Measurements from ENCODE around the gene C5orf15. TPM values are rescaled to one million over a fixed set of nuclear protein-coding genes. Genes with fewer than 3 reads are reported as not detected.

The C5orf15 gene
- total and polyA plus RNA-seq, 9 of the 15 experiments (the other 6 are each of a cell fraction or from before 2014, with no cell fraction given), result 23.3 to 50.7 (median 35.5) TPM

GRCh38 chr5:133925269-133925668 lies 43.2 kb downstream of the C5orf15 start:
- no peak overlapping the region for H3K27ac ChIP-seq (ENCODE audit: extremely low read depth, low read depth, low read length)
- no peak for FAIRE-seq
- TF ChIP-seq CUX1 (CRISPR knock-in tag; IDR thresholded peaks at IDR 0.05), result no peak
- no peak for TF ChIP-seq HEY1 (CRISPR knock-in tag; IDR thresholded peaks at IDR 0.05; ENCODE audit: borderline replicate concordance)
- TF ChIP-seq BRD4 (IDR thresholded peaks at IDR 0.05), result no peak
- no peak for TF ChIP-seq MAFG (tag; conservative IDR thresholded peaks at IDR 0.05)
- no peak for TF ChIP-seq CREM (IDR thresholded peaks at IDR 0.05; ENCODE audit: low read depth)
- TF ChIP-seq HBP1 (CRISPR knock-in tag; IDR thresholded peaks at IDR 0.05), result no peak
- no peak for TF ChIP-seq ZNF24 (IDR thresholded peaks at IDR 0.05)
- TF ChIP-seq SP1 (CRISPR knock-in tag; IDR thresholded peaks at IDR 0.05), result no peak
- no peak for TF ChIP-seq TRIM28 (IDR thresholded peaks at IDR 0.05)
- no peak for TF ChIP-seq NELFE (IDR thresholded peaks at IDR 0.05; ENCODE audit: insufficient read depth, insufficient read length)
- TF ChIP-seq HDAC1 (IDR thresholded peaks at IDR 0.05), result no peak
- TF ChIP-seq PYGO2 (tag; IDR thresholded peaks at IDR 0.05), result no peak
- TF ChIP-seq SMARCA5 (IDR thresholded peaks at IDR 0.05), result no peak
- TF ChIP-seq HCFC1 (IDR thresholded peaks at IDR 0.05; ENCODE audit: low read depth, low read length), result no peak
- no peak for TF ChIP-seq TEAD4 (IDR thresholded peaks at IDR 0.05; ENCODE audit: low read length)
- no peak for TF ChIP-seq TEAD4 (CRISPR knock-in tag; IDR thresholded peaks at IDR 0.05; ENCODE audit: borderline replicate concordance)

More at GRCh38 chr5:133925269-133925668, 43.2 kb downstream of the C5orf15 start:
- ChIA-PET CTCF (ENCODE audit: low intra/inter-chr PET ratio) (interaction anchor here (0.6 kb wide), 1 partner anchor 11 kb away, joined by 5 read pairs; no protein-coding TSS in a partner anchor), POLR2A (no interaction called here)
- BruUV-seq (replicated peaks), result no TSS peak
- Histone ChIP-seq H2AFZ (ENCODE audit: low read depth, low read length) (0 out of 2 replicates have a peak overlapping the region, but pooled peaks have one; percentile 66), H3K27me3 (ENCODE audit: control insufficient read depth in 2 of 2, insufficient read depth in 2 of 2, low read length in 2 of 2) (no peaks in the 10 kb centered on the region), H4K20me1 (replicated peaks; ENCODE audit: control insufficient read depth, insufficient read depth, low read length) (no peaks in the 10 kb centered on the region), H3K4me3 (no peak overlapping the region), H3K4me1 (replicated peaks in 1 of 2; ENCODE audit: control insufficient read depth in 2 of 2, insufficient read depth in 2 of 2, low read length in 2 of 2) (peaks cover 16 to 20% of the 10 kb centered on the region in 2 experiments), H3K79me2 (ENCODE audit: control insufficient read depth, insufficient read depth, low read length) (no peaks in the 10 kb centered on the region), H3K9me1 (ENCODE audit: control insufficient read depth, insufficient read depth, low read length) (no peaks in the 10 kb centered on the region), H3K36me3 (ENCODE audit: control insufficient read depth, insufficient read depth, low read length) (no peaks in the 10 kb centered on the region), H3K4me2 (ENCODE audit: insufficient read depth, low read length) (no peak overlapping the region), H3K9ac (ENCODE audit: insufficient read depth in 1 of 2, low read depth in 2 of 2, low read length in 2 of 2) (peak overlapping the region in 1 of 2 experiments; percentile 49; a peak in 1 of 4 replicates), H3K9me3 (replicated peaks; ENCODE audit: control insufficient read depth, insufficient read depth, low read depth, low read length) (no peaks in the 10 kb centered on the region)
- WGBS (ENCODE audit: insufficient coverage, low coverage, missing lambda C conversion rate), result 50% methylated on average over 3 of the region's 3 CpGs
- DNase-seq (ENCODE audit: extremely low read depth in 1 of 4, low spot score in 3 of 4) (no peak), ATAC-seq (no peak)
- in situ Hi-C loops (cut with MboI), result no loop called here
- intact Hi-C loops (cut with micrococcal nuclease), result no loop called here

Measured in K562 (cell line).